Liver (tissue), 3 donors: ENCODE data around the gene ARRDC3.

Experiments
- ATF3 ChIP-seq: IDR thresholded peaks from 2 replicates; pipeline ENCODE4 v1.6.1; 2016; ENCODE audit warnings: antibody characterized with exemption
- CTCF ChIP-seq: fragments of 150-350 bp; IDR thresholded peaks from 2 replicates; pipeline ENCODE4 v1.5.1; 2017; ENCODE audit warnings: improper control_type of control experiment, low read depth, low read length; ENCODE audit not compliant: missing input control
- EGR1 ChIP-seq, 2 donors: IDR thresholded peaks; 2 replicates each; pipeline ENCODE4 v1.6.1; 2016 to 2018; ENCODE audit warnings: antibody characterized with exemption in 2 of 2, low read depth in 2 of 2
- FOXA2 ChIP-seq: IDR thresholded peaks from 2 replicates; pipeline ENCODE4 v1.6.1; 2016; ENCODE audit warnings: antibody characterized with exemption
- JUND ChIP-seq, 2 donors: IDR thresholded peaks; 2 replicates each; pipeline ENCODE4 v1.6.1; 2016; ENCODE audit warnings: antibody characterized with exemption in 2 of 2
- MAX ChIP-seq: IDR thresholded peaks from 2 replicates; pipeline ENCODE4 v1.6.1; 2016; ENCODE audit warnings: antibody characterized with exemption
- RAD21 ChIP-seq, 2 donors: IDR thresholded peaks; 2 replicates each; pipeline ENCODE4 v1.6.1; 2016; ENCODE audit warnings: antibody characterized with exemption in 2 of 2, mild to moderate bottlenecking in 2 of 2
- REST ChIP-seq: IDR thresholded peaks from 2 replicates; pipeline ENCODE4 v1.6.1; 2016; ENCODE audit warnings: antibody characterized with exemption, mild to moderate bottlenecking
- RXRA ChIP-seq, 2 donors: IDR thresholded peaks; 2 replicates each; pipeline ENCODE4 v1.6.1; 2017 to 2018; ENCODE audit warnings: antibody characterized with exemption in 2 of 2, mild to moderate bottlenecking in 1 of 2
- SP1 ChIP-seq: IDR thresholded peaks from 2 replicates; pipeline ENCODE4 v1.6.1; 2018; ENCODE audit warnings: antibody characterized with exemption, mild to moderate bottlenecking
- TAF1 ChIP-seq: conservative IDR thresholded peaks from 2 replicates; pipeline ENCODE4 v1.6.1; 2016; ENCODE audit warnings: antibody characterized with exemption, mild to moderate bottlenecking
- YY1 ChIP-seq: IDR thresholded peaks from 2 replicates; pipeline ENCODE4 v1.6.1; 2016; ENCODE audit warnings: antibody characterized with exemption, mild to moderate bottlenecking
- donor health status: healthy.
- donor health status: healthy.

GRCh38 chr5:91403438-91403837 lies 20.3 kb upstream of the ARRDC3 start:
- TF ChIP-seq RXRA (IDR thresholded peaks at IDR 0.05) = no peak
- no peak for TF ChIP-seq CTCF
- no peak for TF ChIP-seq RAD21 (IDR thresholded peaks at IDR 0.05)
- no peak for TF ChIP-seq REST
- TF ChIP-seq MAX = no peak
- TF ChIP-seq FOXA2 = no peak
- TF ChIP-seq SP1 = no peak
- TF ChIP-seq TAF1 = no peak
- no peak for TF ChIP-seq YY1
- no peak for TF ChIP-seq JUND (IDR thresholded peaks at IDR 0.05)
- TF ChIP-seq EGR1 (IDR thresholded peaks at IDR 0.05; ENCODE audit: low read depth in 2 of 2) = no peak
- no peak for TF ChIP-seq ATF3
